Placental pericyte (primary cell): ENCODE data around the gene NINL. TPM values are rescaled to one million over a fixed set of nuclear protein-coding genes. Genes with fewer than 3 reads are reported as not detected.

Source experiments
- small RNA-seq: library from RNA; depleted of rRNA; stranded (forward); fragments of <200 nt; gene quantifications from one replicate; pipeline ENCODE3, GENCODE V24; 2012; ENCODE audit warnings: low replicate concordance
- total RNA-seq: library from RNA; depleted of rRNA; stranded (reverse); fragments of >200 nt; gene quantifications from 2 replicates; pipeline ENCODE4 v1.2.3, GENCODE V29; 2012

The NINL gene
- 7.2 and 13.3 TPM in 2 replicates for total RNA-seq

GRCh38 chr20:25584905-25585704 is at the start of gene NINL:
Gene NINL (minus strand): TSS chr20:25585531. CDS start chr20:25526587, 58,944 bp downstream.

GRCh38 chr20:25623736-25624499 is 38.6 kb upstream of the NINL start, which contains the start of gene NANP:
Gene NANP (minus strand): TSS chr20:25624014. CDS start chr20:25623948, 66 bp downstream.

GRCh38 chr20:25407311-25408169 is 177.8 kb downstream of the NINL start, which contains the start of gene GINS1:
Gene GINS1 (plus strand): TSS chr20:25407673. CDS start chr20:25407821, 148 bp downstream.

Small RNA genes lying within 50 kb of the gene (small RNA-seq; reads per million reads assigned to genes)
- not detected for gene RNU6ATAC17P

Other genes with a start within 250 kb of the NINL start
- 32.8 and 47.2 TPM in 2 replicates for gene ABHD12, start 194.7 kb downstream of the NINL start, total RNA-seq
- gene GINS1, start 177.9 kb downstream of the NINL start, total RNA-seq: 1.5 and 24.5 TPM in 2 replicates
- 6.3 and 11.3 TPM in 2 replicates for gene NANP, start 38.5 kb upstream of the NINL start, total RNA-seq
- 9.7 and 10.7 TPM in 2 replicates for gene ZNF337, start 111.3 kb upstream of the NINL start, total RNA-seq